Cardiac muscle cell (in vitro differentiated cells and primary cell): Measurements from ENCODE around the gene PNMA8A. TPM values are rescaled to one million over a fixed set of nuclear protein-coding genes. Genes with fewer than 3 reads are reported as not detected.

Experiments used
- DNase-seq, 2 donors: peaks; one replicate each; pipeline versions ENCODE4 v3.0.0 to v3.0.0-alpha.2; 2010 to 2017; ENCODE audit warnings: low read depth in 1 of 2, low spot score in 1 of 2
- H3K27ac ChIP-seq: fragments of 200-600 bp; sonication (generic); 2 replicates; pipeline ENCODE4 v1.5.1; 2016
- H3K27me3 ChIP-seq: fragments of 200-600 bp; sonication (generic); 2 replicates; pipeline ENCODE4 v1.6.0; 2016; ENCODE audit warnings: control low read depth
- H3K36me3 ChIP-seq: fragments of 200-600 bp; sonication (generic); 2 replicates; pipeline ENCODE4 v1.5.1; 2016; ENCODE audit warnings: control low read depth
- H3K4me1 ChIP-seq: fragments of 200-600 bp; sonication (generic); 2 replicates; pipeline ENCODE4 v1.8.1; 2017; ENCODE audit warnings: low read depth, mild to moderate bottlenecking, mixed run types
- H3K4me3 ChIP-seq: fragments of 200-600 bp; sonication (generic); 2 replicates; pipeline ENCODE4 v1.5.1; 2016; ENCODE audit warnings: mild to moderate bottlenecking
- H3K9me3 ChIP-seq: fragments of 200-600 bp; sonication (generic); 2 replicates; pipeline ENCODE4 v1.5.1; 2017; ENCODE audit warnings: low read depth, mild to moderate bottlenecking, control low read depth
- polyA plus RNA-seq: library from polyadenylated mRNA; unstranded; fragments of >200 nt; fragmentation: Nextera tagmentation; extraction: Ambion mirVana; gene quantifications from 2 replicates; pipeline ENCODE4 v1.2.1, GENCODE V29; 2016
- total RNA-seq: library from RNA; depleted of rRNA; stranded (reverse); fragments of >200 nt; gene quantifications from 2 replicates; pipeline ENCODE4 v1.2.3, GENCODE V29; 2016
- TF ChIP-seq, protein P1 (sequence below): IDR thresholded peaks from 2 replicates; pipeline ENCODE4 v1.5.1; 2012; ENCODE audit warnings: low read depth, mild to moderate bottlenecking, low read length

Gene PNMA8A, protein sequence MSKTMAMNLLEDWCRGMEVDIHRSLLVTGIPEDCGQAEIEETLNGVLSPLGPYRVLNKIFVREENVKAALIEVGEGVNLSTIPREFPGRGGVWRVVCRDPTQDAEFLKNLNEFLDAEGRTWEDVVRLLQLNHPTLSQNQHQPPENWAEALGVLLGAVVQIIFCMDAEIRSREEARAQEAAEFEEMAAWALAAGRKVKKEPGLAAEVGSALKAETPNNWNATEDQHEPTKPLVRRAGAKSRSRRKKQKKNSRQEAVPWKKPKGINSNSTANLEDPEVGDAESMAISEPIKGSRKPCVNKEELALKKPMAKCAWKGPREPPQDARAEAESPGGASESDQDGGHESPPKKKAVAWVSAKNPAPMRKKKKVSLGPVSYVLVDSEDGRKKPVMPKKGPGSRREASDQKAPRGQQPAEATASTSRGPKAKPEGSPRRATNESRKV
- total RNA-seq (67.8 and 71.7 TPM in 2 replicates), polyA plus RNA-seq (38.3 and 46.4 TPM in 2 replicates)

DNA sequence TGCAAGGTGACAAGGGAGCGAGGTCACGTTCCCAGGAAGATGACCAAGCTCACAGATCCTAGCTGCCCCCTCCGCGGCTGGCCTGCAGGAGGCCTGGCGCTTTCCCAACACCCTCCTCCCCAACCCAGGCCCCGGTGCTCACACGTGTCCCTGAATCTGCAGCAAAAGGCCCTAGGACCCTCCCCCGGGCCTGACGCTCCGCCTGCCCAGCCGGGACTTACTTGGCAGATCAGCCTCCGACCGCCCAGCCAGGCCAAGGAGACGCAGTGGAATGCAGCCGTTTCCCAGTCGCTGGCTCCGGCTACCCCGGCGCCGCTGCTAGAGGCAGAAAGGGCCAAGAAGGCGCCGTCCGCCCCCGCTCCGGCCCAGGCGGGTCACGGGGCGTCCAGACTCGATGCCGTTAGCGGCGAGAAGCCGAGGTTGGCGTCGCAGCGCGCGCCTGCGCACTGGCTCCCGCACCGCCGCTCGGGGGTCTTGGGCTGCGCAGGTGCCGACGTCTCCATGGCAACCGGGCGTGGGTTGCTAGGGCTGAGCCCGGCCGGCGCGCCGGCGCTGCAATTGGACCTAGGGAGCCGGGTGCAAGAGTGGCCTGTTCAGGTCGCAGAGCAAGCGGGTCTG lies at the start of gene PNMA8A:
Gene PNMA8A (minus strand): TSS at position 448 of the 618 bp plus-strand sequence. CDS start 528 bp downstream, outside the sequence.
- H3K27ac ChIP-seq: peak within 1 kb of the TSS; percentile 93
- H3K9me3 ChIP-seq: no peaks in the 10 kb centered on the region
- H3K27me3 ChIP-seq: no peaks in the 10 kb centered on the region
- DNase-seq: peak; percentile 92 to 95
- TF ChIP-seq, protein P1, sequence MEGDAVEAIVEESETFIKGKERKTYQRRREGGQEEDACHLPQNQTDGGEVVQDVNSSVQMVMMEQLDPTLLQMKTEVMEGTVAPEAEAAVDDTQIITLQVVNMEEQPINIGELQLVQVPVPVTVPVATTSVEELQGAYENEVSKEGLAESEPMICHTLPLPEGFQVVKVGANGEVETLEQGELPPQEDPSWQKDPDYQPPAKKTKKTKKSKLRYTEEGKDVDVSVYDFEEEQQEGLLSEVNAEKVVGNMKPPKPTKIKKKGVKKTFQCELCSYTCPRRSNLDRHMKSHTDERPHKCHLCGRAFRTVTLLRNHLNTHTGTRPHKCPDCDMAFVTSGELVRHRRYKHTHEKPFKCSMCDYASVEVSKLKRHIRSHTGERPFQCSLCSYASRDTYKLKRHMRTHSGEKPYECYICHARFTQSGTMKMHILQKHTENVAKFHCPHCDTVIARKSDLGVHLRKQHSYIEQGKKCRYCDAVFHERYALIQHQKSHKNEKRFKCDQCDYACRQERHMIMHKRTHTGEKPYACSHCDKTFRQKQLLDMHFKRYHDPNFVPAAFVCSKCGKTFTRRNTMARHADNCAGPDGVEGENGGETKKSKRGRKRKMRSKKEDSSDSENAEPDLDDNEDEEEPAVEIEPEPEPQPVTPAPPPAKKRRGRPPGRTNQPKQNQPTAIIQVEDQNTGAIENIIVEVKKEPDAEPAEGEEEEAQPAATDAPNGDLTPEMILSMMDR: peak; percentile 25
- peaks cover 20% of the 10 kb centered on the region for H3K36me3 ChIP-seq
- H3K4me3 ChIP-seq: peak within 1 kb of the TSS; percentile 47
- H3K4me1 ChIP-seq: peaks cover 13% of the 10 kb centered on the region

DNA sequence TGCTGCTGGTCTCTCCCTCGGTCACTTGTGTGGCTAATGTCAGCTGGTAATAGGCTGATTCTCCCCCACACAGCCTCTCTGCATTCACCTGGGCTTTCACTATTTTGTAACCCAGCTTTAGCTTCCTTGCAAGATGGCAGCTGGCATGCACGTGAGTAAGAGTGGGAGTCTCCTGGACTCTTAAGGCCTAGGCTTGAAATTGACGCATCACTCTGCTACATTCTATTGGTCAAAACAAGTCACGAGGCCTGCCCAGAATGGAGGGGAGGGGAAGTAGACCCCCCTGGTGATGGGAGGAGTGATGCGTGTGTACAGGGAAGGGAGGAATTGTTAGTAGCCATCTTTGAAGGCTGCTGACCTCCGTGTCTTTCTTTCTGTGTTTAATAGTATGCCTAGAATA lies 49.3 kb upstream of the PNMA8A start:
- Histone ChIP-seq H3K27ac (no peak overlapping the region), H3K36me3 (no peaks in the 10 kb centered on the region)
- no peak for DNase-seq

DNA sequence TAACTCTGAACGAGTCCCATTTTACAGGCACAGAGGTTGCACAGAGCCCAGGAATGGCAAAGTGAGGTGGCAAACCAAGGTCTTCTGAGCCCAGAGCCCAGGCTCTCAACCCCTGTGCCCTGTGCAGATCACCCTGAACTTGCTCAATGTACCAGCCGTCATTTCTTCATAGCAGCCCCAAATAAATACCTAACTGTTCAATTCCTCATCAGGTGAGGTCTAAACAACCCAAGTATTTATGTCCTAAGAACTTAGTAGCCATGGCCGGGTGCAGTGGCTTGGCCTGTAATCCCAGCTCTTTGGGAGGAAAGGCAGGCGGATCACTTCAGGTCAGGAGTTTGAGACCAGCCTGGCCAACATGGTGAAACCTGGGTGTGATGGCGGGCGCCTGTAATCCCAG lies 46.1 kb upstream of the PNMA8A start:
- H3K9me3 ChIP-seq: no peaks in the 10 kb centered on the region
- no peaks in the 10 kb centered on the region for H3K36me3 ChIP-seq
- H3K27me3 ChIP-seq: no peaks in the 10 kb centered on the region
- TF ChIP-seq, protein P1: no peak
- H3K4me1 ChIP-seq: no peaks in the 10 kb centered on the region
- H3K27ac ChIP-seq: no peak overlapping the region
- DNase-seq: no peak
- H3K4me3 ChIP-seq: no peak overlapping the region

More for the DNA sequence above, 49.3 kb upstream of the PNMA8A start:
- TF ChIP-seq, protein P1: no peak
- Histone ChIP-seq H3K9me3 (no peaks in the 10 kb centered on the region), H3K27me3 (no peaks in the 10 kb centered on the region), H3K4me1 (no peaks in the 10 kb centered on the region), H3K4me3 (no peak overlapping the region)

DNA sequence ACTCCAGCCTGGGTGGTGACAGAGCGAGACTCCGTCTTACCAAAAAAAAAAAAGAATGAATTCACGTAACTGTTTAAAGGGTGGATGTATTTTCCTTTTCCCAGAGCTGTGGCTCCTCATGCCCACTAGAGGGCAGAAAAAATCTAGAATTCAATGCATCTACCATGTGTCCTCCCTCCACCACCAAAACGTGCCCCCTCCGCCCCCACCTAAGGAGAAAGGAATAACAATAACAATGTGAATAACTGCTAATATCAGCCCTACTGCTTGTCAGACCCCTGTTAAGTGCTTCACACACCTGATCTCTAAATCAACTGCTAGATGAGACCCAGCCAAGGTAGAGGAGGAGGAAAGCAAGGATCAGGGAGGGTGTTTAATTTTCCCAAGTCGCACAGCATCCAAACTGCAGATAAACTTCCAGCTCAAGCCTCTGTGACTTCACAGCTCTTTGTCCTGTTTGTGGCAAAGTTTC lies 44.6 kb upstream of the PNMA8A start:
- H3K27ac ChIP-seq: no peak overlapping the region
- H3K9me3 ChIP-seq: no peaks in the 10 kb centered on the region
- DNase-seq: peak; percentile 34 to 60
- no peaks in the 10 kb centered on the region for H3K36me3 ChIP-seq
- TF ChIP-seq, protein P1: peak; percentile 73
- H3K4me3 ChIP-seq: no peak overlapping the region
- H3K4me1 ChIP-seq: no peaks in the 10 kb centered on the region
- no peaks in the 10 kb centered on the region for H3K27me3 ChIP-seq

DNA sequence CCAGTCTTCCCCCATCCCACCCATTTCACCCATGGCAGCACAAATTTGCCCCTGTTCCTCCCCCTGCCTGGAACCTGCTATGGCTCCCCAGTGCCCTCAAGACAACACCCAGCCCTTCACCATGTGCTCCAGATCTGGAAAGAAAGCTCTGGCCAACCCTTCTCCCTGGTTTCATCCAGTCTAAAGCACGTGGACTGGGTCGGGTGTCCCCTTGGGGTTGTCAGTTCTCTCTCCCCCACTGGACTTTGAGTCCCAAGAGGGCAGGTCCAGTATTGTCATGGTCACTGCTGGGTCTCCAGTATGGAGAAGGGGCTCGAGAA lies 43.9 kb upstream of the PNMA8A start:
- Histone ChIP-seq H3K27ac (no peak overlapping the region), H3K27me3 (no peaks in the 10 kb centered on the region), H3K4me3 (no peak overlapping the region), H3K36me3 (no peaks in the 10 kb centered on the region), H3K9me3 (no peaks in the 10 kb centered on the region), H3K4me1 (no peaks in the 10 kb centered on the region)
- TF ChIP-seq, protein P1: no peak
- DNase-seq: no peak
